Peyer's patch (tissue), 4 donors: ENCODE measurements around the gene PAXIP1. TPM values are rescaled to one million over a fixed set of nuclear protein-coding genes. Genes with fewer than 3 reads are reported as not detected.

ENCODE experiments used
- DNase-seq, 3 donors: peaks; one replicate each; pipeline ENCODE4 v3.0.0-alpha.2; 2017 to 2019
- H3K27ac ChIP-seq, 4 donors: fragments of 200-600 bp; sonication (generic); one replicate each; pipeline ENCODE4 v1.5.1; 2016 to 2019
- H3K27me3 ChIP-seq, 2 donors: fragments of 200-600 bp; sonication (generic); one replicate each; pipeline ENCODE4 v1.5.1; 2019
- H3K36me3 ChIP-seq, 3 donors: fragments of 200-600 bp; sonication (generic); one replicate each; pipeline ENCODE4 v1.5.1; 2016 to 2019
- H3K4me1 ChIP-seq, 4 donors: fragments of 200-600 bp; sonication (generic); one replicate each; pipeline ENCODE4 v1.5.1; 2016 to 2019
- H3K4me3 ChIP-seq, 4 donors: fragments of 200-600 bp; sonication (generic); 1 replicate in 3 of 4; 2 replicates in 1 of 4; pipeline ENCODE4 v1.5.1; 2016 to 2019; ENCODE audit warnings: mild to moderate bottlenecking in 1 of 4
- H3K9me3 ChIP-seq, 4 donors: fragments of 200-600 bp; sonication (generic); one replicate each; pipeline ENCODE4 v1.5.1; 2016 to 2019; ENCODE audit warnings: mild to moderate bottlenecking in 1 of 4
- POLR2A ChIP-seq, 2 donors: fragments of 450-650 bp; IDR thresholded peaks; one replicate each; pipeline ENCODE4 v1.5.1; 2017; ENCODE audit warnings: antibody characterized with exemption in 2 of 2, mild to moderate bottlenecking in 2 of 2, moderate library complexity in 2 of 2
- total RNA-seq, 4 donors: library from RNA; depleted of rRNA; stranded (reverse); fragments of >200 nt; gene quantifications; one replicate each; pipeline ENCODE4 v1.1.0, GENCODE V29; 2016
- TF ChIP-seq, protein P1 (sequence below), 6 experiments: fragments of 450-650 bp in 4 of 6; fragments of 200-600 bp in 2 of 6; sonication (generic) in 1 of 6; IDR thresholded peaks; one replicate each; pipeline ENCODE4 v1.5.1; 2017 to 2019; ENCODE audit warnings: antibody characterized with exemption in 6 of 6, mild to moderate bottlenecking in 3 of 6, moderate library complexity in 1 of 6

The PAXIP1 gene
- total RNA-seq, 4 donors from 2014 or later, result 14.9 to 28.3 (median 23.7) TPM

- DNase-seq, result no peak
- H3K4me1 ChIP-seq, result peaks cover 0 to 8% (median 0%) of the 10 kb centered on the region in 4 donors
- H3K9me3 ChIP-seq, result peaks cover 0 to 4% (median 0%) of the 10 kb centered on the region in 4 donors
- no peak overlapping the region for H3K27ac ChIP-seq
- H3K4me3 ChIP-seq, result no peak overlapping the region
- no peaks in the 10 kb centered on the region for H3K36me3 ChIP-seq
- TF ChIP-seq, protein P1, sequence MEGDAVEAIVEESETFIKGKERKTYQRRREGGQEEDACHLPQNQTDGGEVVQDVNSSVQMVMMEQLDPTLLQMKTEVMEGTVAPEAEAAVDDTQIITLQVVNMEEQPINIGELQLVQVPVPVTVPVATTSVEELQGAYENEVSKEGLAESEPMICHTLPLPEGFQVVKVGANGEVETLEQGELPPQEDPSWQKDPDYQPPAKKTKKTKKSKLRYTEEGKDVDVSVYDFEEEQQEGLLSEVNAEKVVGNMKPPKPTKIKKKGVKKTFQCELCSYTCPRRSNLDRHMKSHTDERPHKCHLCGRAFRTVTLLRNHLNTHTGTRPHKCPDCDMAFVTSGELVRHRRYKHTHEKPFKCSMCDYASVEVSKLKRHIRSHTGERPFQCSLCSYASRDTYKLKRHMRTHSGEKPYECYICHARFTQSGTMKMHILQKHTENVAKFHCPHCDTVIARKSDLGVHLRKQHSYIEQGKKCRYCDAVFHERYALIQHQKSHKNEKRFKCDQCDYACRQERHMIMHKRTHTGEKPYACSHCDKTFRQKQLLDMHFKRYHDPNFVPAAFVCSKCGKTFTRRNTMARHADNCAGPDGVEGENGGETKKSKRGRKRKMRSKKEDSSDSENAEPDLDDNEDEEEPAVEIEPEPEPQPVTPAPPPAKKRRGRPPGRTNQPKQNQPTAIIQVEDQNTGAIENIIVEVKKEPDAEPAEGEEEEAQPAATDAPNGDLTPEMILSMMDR (IDR thresholded peaks at IDR 0.05), result no peak
- TF ChIP-seq POLR2A (IDR thresholded peaks at IDR 0.05), result no peak
- peaks cover 0 to 3% of the 10 kb centered on the region in 2 donors for H3K27me3 ChIP-seq
Measured at GRCh38 chr7:154911862-154912455, 91.0 kb downstream of the PAXIP1 start.

- H3K4me3 ChIP-seq, result no peak overlapping the region
- peaks cover 0 to 3% of the 10 kb centered on the region in 2 donors for H3K27me3 ChIP-seq
- TF ChIP-seq, protein P1 (IDR thresholded peaks at IDR 0.05), result no peak
- no peak for TF ChIP-seq POLR2A (IDR thresholded peaks at IDR 0.05)
- H3K4me1 ChIP-seq, result peaks cover 0 to 8% (median 0%) of the 10 kb centered on the region in 4 donors
- no peak overlapping the region for H3K27ac ChIP-seq
- peaks cover 0 to 4% (median 0%) of the 10 kb centered on the region in 4 donors for H3K9me3 ChIP-seq
- no peak for DNase-seq
- no peaks in the 10 kb centered on the region for H3K36me3 ChIP-seq
Measured at GRCh38 chr7:154911411-154911810, 91.5 kb downstream of the PAXIP1 start.

GRCh38 chr7:154910977-154911376, 91.9 kb downstream of the PAXIP1 start:
- no peak for TF ChIP-seq POLR2A (IDR thresholded peaks at IDR 0.05)
- TF ChIP-seq, protein P1 (IDR thresholded peaks at IDR 0.05), result no peak
- Histone ChIP-seq H3K27ac (no peak overlapping the region), H3K4me3 (no peak overlapping the region), H3K36me3 (no peaks in the 10 kb centered on the region), H3K9me3 (peaks cover 0 to 4% (median 0%) of the 10 kb centered on the region in 4 donors), H3K27me3 (peaks cover 0 to 3% of the 10 kb centered on the region in 2 donors), H3K4me1 (peaks cover 0 to 8% (median 0%) of the 10 kb centered on the region in 4 donors)
- DNase-seq, result no peak

- peaks cover 0 to 4% (median 0%) of the 10 kb centered on the region in 4 donors for H3K9me3 ChIP-seq
- H3K4me1 ChIP-seq, result peaks cover 0 to 8% (median 0%) of the 10 kb centered on the region in 4 donors
- H3K4me3 ChIP-seq, result no peak overlapping the region
- TF ChIP-seq, protein P1 (IDR thresholded peaks at IDR 0.05), result no peak
- no peak for TF ChIP-seq POLR2A (IDR thresholded peaks at IDR 0.05)
- no peak for DNase-seq
- no peaks in the 10 kb centered on the region for H3K36me3 ChIP-seq
- H3K27ac ChIP-seq, result no peak overlapping the region
- H3K27me3 ChIP-seq, result peaks cover 0 to 3% of the 10 kb centered on the region in 2 donors
Measured at GRCh38 chr7:154910125-154910524, 92.8 kb downstream of the PAXIP1 start.

DNA sequence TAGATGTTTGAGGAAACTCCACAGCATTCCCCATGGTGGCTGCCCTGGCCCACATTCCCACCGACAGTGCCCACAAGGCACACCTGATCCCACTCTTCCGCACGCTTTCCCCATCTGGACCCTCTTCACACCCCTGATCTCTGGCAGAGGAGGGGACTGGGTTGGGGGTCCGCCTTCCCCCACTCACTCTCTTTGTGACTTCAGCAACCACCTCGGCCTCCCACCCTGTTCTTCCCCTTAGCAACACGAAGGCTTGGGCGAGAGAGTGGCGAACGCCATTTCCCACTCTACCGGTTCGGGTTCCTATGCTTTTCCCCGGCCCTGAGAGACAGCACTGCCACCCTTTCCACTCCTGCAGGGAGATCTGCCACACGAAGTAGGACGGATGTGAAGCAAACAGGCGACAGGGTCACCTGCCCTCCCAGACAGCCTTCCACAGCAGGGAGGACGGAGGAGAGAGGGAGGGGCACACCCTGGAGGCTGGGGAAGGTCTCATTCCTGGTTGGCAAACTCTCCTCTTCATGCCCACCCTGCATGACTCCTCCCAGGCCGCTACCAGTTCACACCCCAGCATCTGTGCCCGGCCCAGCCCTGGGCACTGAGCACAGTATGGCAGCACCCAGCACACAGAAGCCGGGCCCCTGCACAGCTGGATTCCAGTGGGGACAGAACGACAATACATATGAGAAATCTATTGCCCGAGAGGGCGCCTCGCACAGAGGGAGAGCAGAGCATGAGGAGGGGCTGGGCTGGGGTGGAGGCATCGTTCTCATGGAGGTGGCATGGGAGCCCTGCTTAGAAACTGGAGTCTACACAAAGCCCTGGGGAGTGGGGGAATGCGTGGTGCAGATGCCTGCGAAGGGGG, 93.5 kb downstream of the PAXIP1 start:
- DNase-seq, result no peak
- Histone ChIP-seq H3K36me3 (no peaks in the 10 kb centered on the region), H3K4me1 (peaks cover 0 to 7% (median 0%) of the 10 kb centered on the region in 4 donors), H3K4me3 (no peak overlapping the region), H3K9me3 (peaks cover 0 to 4% (median 0%) of the 10 kb centered on the region in 4 donors), H3K27ac (no peak overlapping the region), H3K27me3 (peaks cover 0 to 2% of the 10 kb centered on the region in 2 donors)
- TF ChIP-seq POLR2A (IDR thresholded peaks at IDR 0.05), result no peak
- TF ChIP-seq, protein P1 (IDR thresholded peaks at IDR 0.05), result no peak
